ENCODE results near the gene TCP11.

The TCP11 gene

GRCh38 chr6:35170891-35171290, 29.8 kb upstream of the TCP11 start:
- DNase-seq = no peak

GRCh38 chr6:35170166-35170565, 29.0 kb upstream of the TCP11 start:
- no peak for DNase-seq

- no peak for DNase-seq
Observed at GRCh38 chr6:35168461-35168861, 27.3 kb upstream of the TCP11 start.

GRCh38 chr6:35167505-35167904, 26.4 kb upstream of the TCP11 start:
- no peak for DNase-seq

DNA sequence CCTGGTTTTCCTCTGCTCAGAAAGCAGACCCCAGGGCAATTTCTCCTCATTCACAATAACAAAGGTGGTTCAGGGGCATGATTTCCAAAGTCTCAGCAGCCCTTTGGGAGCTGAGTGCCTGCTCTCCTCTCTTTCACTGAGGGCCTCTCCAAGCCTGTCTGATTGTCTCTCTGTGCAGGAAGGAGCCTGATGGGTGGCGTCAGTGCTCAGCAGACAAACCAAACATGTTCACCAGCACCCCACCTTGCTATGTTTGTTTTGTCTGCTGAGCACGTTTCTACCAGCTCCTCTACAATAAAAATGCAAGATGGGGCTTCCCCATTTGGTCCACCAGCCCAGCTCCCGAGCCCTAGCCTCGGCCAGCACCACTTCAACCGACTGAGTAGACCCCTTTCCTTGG, 25.4 kb upstream of the TCP11 start:
- no peak for DNase-seq

DNA sequence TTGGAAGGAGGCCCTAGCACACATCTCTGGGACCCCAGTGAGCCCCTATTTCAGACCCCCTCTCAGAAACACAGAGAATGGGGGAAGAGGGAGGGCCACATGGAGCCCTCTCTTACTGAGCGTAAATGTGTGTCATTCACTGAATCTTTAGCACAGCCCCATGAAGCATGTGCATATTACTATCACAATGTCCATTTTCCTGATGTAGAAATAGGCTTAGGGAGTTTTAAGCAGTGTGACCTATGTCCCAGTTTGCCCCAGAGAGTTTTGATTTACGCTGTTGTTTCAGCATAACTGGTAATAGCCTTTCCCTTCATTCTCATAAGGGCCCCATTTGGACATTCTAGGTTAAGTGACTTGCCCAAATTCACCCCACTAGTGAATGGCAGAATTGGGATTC, 25.0 kb upstream of the TCP11 start:
- DNase-seq = peak in 1 of 2 donors; percentile 35

DNA sequence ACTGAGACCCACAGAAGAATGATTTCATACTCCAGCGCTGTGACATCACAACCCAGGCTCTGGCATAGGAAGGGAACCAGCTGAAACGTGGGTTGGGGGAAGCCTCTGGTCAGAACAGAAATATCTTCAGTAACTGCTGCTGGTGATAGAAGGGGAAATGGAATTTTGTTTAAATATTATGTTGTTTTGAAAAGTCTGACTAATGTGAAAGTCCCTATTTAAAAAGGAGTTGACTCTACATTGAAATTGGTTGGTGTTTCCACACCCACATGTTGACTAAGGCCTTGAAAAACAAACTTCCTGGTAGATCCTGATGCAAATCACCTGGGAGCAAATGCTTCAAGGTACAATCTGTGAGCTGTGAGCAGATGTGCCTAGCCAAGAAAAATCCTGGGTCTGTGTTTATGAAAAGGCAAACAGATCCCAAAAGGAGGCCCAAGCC, 24.5 kb upstream of the TCP11 start:
- peak; percentile 63 to 92 for DNase-seq

GRCh38 chr6:35164868-35165267, 23.7 kb upstream of the TCP11 start:
- no peak for DNase-seq

- no peak for DNase-seq
Observed at GRCh38 chr6:35164277-35164676, 23.1 kb upstream of the TCP11 start.

GRCh38 chr6:35163836-35164235, 22.7 kb upstream of the TCP11 start:
- DNase-seq = no peak

GRCh38 chr6:35161776-35162607, 20.9 kb upstream of the TCP11 start:
- DNase-seq = no peak

- no peak for DNase-seq
Observed at GRCh38 chr6:35161266-35161665, 20.1 kb upstream of the TCP11 start.

- DNase-seq = no peak
Observed at GRCh38 chr6:35160642-35161041, 19.5 kb upstream of the TCP11 start.

GRCh38 chr6:35158520-35158919, 17.4 kb upstream of the TCP11 start:
- no peak for DNase-seq

GRCh38 chr6:35154947-35155346, 13.8 kb upstream of the TCP11 start:
- peak; percentile 21 to 25 for DNase-seq

DNA sequence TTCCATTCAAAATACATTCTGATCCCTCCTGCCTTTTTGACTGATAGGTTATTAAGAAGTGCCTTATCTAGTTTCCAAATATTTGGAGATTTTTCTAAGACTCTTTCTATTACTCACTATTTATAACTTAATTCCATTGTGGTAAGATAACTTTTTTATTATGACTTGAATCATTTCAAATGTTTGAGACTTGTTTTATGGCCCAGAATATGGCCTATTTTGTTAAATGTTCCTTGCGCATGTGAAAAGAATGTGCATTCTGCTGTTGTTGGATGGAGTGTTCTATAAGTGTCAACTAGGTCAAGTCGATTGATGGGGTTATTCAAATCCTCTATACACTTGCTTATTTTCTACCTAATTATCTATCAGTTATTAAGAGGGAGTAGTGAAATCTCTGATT, 13.1 kb upstream of the TCP11 start:
- no peak for DNase-seq

DNA sequence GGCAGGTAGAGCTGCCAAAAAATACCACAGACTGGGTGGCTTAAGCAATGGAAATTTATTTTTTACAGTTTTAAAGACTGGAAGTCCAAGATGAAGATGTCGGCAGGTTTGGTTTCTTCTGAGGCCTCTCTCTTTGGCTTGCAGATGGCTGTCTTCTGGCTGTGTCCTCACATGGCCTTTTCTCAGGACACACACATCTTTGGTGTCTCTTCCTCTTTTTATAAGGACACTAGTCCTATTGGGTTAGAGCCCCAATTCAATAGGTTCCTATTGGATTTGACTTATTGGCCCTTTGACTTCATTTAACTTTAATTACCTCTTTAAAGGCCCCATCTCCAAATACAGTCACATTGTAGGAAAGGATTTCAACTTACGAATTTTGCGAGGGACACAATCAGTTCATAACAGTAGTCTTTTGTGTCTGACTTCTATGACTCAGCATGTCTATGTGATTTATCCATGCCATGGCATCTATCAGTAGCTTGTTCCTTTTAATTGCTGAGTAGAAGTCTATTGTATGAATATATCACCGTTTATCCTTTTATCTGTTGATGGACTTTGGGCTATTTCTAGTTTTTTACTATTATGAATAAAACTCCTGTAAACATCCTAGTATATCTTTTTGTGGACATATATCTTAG, 11.0 kb upstream of the TCP11 start:
- peak in 1 of 2 donors; percentile 5 for DNase-seq

- no peak for DNase-seq
Observed at GRCh38 chr6:35151466-35151865, 10.3 kb upstream of the TCP11 start.

DNA sequence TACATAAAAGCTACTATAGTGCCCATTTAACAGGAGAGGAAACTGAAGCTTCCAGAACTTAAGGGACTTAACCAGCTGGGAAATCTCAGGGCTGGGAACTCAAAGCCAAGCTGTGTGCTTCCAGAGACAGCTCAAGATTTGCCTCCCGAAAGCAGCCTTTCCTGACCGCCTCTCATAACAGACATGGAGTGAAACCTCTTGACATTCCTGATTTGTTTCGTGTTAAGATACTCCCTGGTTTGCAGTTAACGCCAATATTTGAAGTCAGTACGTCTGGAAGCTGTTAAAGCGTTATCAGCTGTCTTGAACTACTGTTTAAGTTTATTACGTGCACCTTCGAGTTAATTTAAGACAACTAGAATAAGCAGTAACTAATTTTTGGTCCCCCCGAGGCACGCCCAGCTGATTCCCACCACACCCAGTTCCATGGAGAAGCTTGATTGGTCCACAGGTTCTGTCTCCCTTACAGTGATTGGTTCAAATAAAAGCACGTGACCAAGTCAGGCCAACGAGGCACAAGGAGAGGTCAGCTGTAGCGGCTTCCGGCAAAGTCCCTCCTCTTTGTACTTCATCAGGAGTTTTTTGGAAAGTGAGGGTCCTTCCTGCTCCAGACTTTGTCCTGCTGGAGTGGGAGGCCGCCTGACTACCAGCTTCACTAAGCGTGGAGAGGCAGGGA, 8.9 kb upstream of the TCP11 start:
- DNase-seq = no peak

GRCh38 chr6:35148167-35148741, 7.1 kb upstream of the TCP11 start:
- DNase-seq = peak; percentile 22 to 25

- no peak for DNase-seq
Observed at GRCh38 chr6:35147486-35147885, 6.3 kb upstream of the TCP11 start.

GRCh38 chr6:35147026-35147425, 5.9 kb upstream of the TCP11 start:
- DNase-seq = no peak

DNA sequence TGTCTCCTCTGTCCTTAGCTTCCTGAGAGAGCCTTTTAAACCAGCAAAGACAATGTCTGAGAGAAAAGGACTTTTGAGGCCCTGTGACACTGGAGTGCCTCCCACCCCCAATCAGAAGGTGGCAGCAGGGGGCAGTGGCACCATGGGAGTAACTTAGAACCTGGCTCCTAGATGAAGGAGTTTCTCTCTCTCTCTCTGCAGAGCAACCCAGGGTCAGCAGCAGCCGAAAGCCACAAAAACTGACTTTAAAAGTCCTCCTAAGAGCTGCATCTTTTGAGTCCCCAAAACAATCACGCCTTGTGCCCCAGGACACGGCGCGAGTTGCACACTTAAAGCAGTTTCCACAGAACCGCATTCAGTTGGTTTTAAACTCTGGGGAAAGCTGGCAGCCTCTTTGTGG, 5.3 kb upstream of the TCP11 start:
- DNase-seq = no peak

GRCh38 chr6:35145757-35146156, 4.6 kb upstream of the TCP11 start:
- DNase-seq = no peak
